Fibroblast of villous mesenchyme (primary cell): ENCODE measurements around the gene SHF. TPM values are rescaled to one million over a fixed set of nuclear protein-coding genes. Genes with fewer than 3 reads are reported as not detected.

Experiments
- DNase-seq: peaks from one replicate; pipeline ENCODE4 v3.0.0-alpha.2; 2010; ENCODE audit warnings: low read depth
- H3K4me3 ChIP-seq: 2 replicates; pipeline ENCODE4 v1.5.1; 2011; ENCODE audit warnings: low read depth, mild to moderate bottlenecking, low read length
- CTCF ChIP-seq: IDR thresholded peaks from 2 replicates; pipeline ENCODE4 v1.5.1; 2012; ENCODE audit warnings: low read depth, mild to moderate bottlenecking, low read length; ENCODE audit not compliant: insufficient read depth
- total RNA-seq: library from RNA; depleted of rRNA; stranded (reverse); fragments of >200 nt; gene quantifications from 2 replicates; pipeline ENCODE4 v1.2.3, GENCODE V29; 2012

The SHF gene
- total RNA-seq, 1 donor, result 2.6 TPM

- peak; percentile 91 for TF ChIP-seq CTCF
- DNase-seq, result peak; percentile 60
Observed at GRCh38 chr15:45205192-45205591, 17.4 kb upstream of the SHF start.

GRCh38 chr15:45203182-45203581 is 15.4 kb upstream of the SHF start:
- DNase-seq, result no peak
- TF ChIP-seq CTCF, result no peak
- no peak overlapping the region for H3K4me3 ChIP-seq

More at GRCh38 chr15:45205192-45205591, 17.4 kb upstream of the SHF start:
- no peak overlapping the region for H3K4me3 ChIP-seq

- no peak overlapping the region for H3K4me3 ChIP-seq
- no peak for DNase-seq
- TF ChIP-seq CTCF, result no peak
Observed at GRCh38 chr15:45201869-45202268, 14.1 kb upstream of the SHF start.

GRCh38 chr15:45201557-45201859 is 13.7 kb upstream of the SHF start:
- no peak overlapping the region for H3K4me3 ChIP-seq
- DNase-seq, result no peak
- TF ChIP-seq CTCF, result no peak

- peak overlapping the region; percentile 90 for H3K4me3 ChIP-seq
- TF ChIP-seq CTCF, result no peak
- DNase-seq, result peak; percentile 75
Observed at GRCh38 chr15:45200799-45201556, 13.2 kb upstream of the SHF start.

GRCh38 chr15:45200001-45200798 is 12.4 kb upstream of the SHF start:
- H3K4me3 ChIP-seq, result peak overlapping the region; percentile 90
- DNase-seq, result peak; percentile 92
- TF ChIP-seq CTCF, result no peak
